RWPE1 (cell line): Measurements from ENCODE around the gene MAP3K8.

Experiments used
- CTCF ChIA-PET: fragments of 350-600 bp; sonication (Branson Sonifier 250); formaldehyde crosslinking; extraction: SDS; loops from one replicate; lab custom pipeline; 2021; lab: Yijun Ruan, JAX
- POLR2A ChIA-PET: fragments of 400-600 bp; formaldehyde crosslinking; extraction: SDS; loops from one replicate; lab custom pipeline; 2020; ENCODE audit warnings: antibody characterized with exemption; ENCODE audit not compliant: low non-redundant PET; lab: Yijun Ruan, JAX
- DNase-seq: peaks from one replicate; pipeline ENCODE4 v3.0.0; 2012; ENCODE audit warnings: low spot score
- H3K27ac ChIP-seq: fragments of 450-650 bp; 2 replicates; pipeline ENCODE4 v1.5.1; 2017
- CTCF ChIP-seq: fragments of 450-650 bp; conservative IDR thresholded peaks from 2 replicates; pipeline ENCODE4 v1.5.1; 2017; ENCODE audit warnings: low read depth, mild to moderate bottlenecking

Gene MAP3K8

GRCh38 chr10:30460121-30460520 is 26.1 kb downstream of the MAP3K8 start:
- CTCF ChIA-PET, result no interaction called here
- POLR2A ChIA-PET, result no interaction called here
- TF ChIP-seq CTCF, result no peak
- no peak overlapping the region for H3K27ac ChIP-seq
- no peak for DNase-seq

- TF ChIP-seq CTCF, result no peak
Observed at GRCh38 chr10:30462513-30462912, 28.5 kb downstream of the MAP3K8 start.

GRCh38 chr10:30463944-30464451 is 30.0 kb downstream of the MAP3K8 start:
- POLR2A ChIA-PET, result no interaction called here
- H3K27ac ChIP-seq, result no peak overlapping the region
- no peak for DNase-seq

More at GRCh38 chr10:30462513-30462912, 28.5 kb downstream of the MAP3K8 start:
- POLR2A ChIA-PET, result no interaction called here
- DNase-seq, result no peak
- H3K27ac ChIP-seq, result no peak overlapping the region
- CTCF ChIA-PET, result no interaction called here

GRCh38 chr10:30464675-30465074 is 30.7 kb downstream of the MAP3K8 start:
- no peak overlapping the region for H3K27ac ChIP-seq
- no peak for TF ChIP-seq CTCF
- CTCF ChIA-PET, result no interaction called here
- POLR2A ChIA-PET, result no interaction called here
- DNase-seq, result no peak

More at GRCh38 chr10:30463944-30464451, 30.0 kb downstream of the MAP3K8 start:
- no peak for TF ChIP-seq CTCF
- CTCF ChIA-PET, result no interaction called here

- no peak overlapping the region for H3K27ac ChIP-seq
- DNase-seq, result no peak
- ChIA-PET CTCF (no interaction called here), POLR2A (interaction anchor here (0.5 kb wide), 1 partner anchor 12 kb away, joined by 6 read pairs; no protein-coding TSS in a partner anchor)
- no peak for TF ChIP-seq CTCF
Observed at GRCh38 chr10:30466445-30466844, 32.5 kb downstream of the MAP3K8 start.

- CTCF ChIA-PET, result interaction anchor here (0.7 kb wide), 1 partner anchor 9 kb away, joined by 4 read pairs; no protein-coding TSS in a partner anchor
Observed at GRCh38 chr10:30467651-30468338, 33.8 kb downstream of the MAP3K8 start.

More at GRCh38 chr10:30467651-30468338, 33.8 kb downstream of the MAP3K8 start:
- POLR2A ChIA-PET, result no interaction called here
- DNase-seq, result no peak
- no peak for TF ChIP-seq CTCF
- no peak overlapping the region for H3K27ac ChIP-seq
